Measurements from ENCODE around the gene ENOX2. TPM values are rescaled to one million over a fixed set of nuclear protein-coding genes. Genes with fewer than 3 reads are reported as not detected.
"Not testable (repeated sequence)": the region's sequence is repeated elsewhere in the genome, so short reads cannot be mapped to it uniquely, and the experiment has no call there.

Gene ENOX2
- total RNA-seq, 1 experiment from 2014 or later: 12.9 TPM

DNA sequence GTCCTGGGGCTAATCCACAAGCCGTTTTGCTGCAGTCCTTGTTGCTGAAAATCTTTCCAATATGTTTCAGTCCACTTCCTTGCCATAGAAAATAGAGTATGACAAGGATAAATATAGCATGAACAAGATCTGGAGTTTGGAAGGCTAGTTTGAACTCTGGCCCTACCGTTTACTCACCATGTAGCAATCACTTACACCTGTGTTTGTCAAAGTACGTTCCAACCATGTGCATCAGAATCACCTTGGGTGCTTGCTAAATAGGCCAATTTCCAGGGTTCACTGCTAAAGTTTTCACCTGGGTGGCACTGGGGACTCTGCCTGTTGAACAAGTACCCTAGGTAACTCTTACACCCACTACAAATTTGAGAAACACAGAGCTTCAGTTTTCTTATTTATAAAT, 188.9 kb downstream of the ENOX2 start (continued):
- TF ChIP-seq, protein P1, sequence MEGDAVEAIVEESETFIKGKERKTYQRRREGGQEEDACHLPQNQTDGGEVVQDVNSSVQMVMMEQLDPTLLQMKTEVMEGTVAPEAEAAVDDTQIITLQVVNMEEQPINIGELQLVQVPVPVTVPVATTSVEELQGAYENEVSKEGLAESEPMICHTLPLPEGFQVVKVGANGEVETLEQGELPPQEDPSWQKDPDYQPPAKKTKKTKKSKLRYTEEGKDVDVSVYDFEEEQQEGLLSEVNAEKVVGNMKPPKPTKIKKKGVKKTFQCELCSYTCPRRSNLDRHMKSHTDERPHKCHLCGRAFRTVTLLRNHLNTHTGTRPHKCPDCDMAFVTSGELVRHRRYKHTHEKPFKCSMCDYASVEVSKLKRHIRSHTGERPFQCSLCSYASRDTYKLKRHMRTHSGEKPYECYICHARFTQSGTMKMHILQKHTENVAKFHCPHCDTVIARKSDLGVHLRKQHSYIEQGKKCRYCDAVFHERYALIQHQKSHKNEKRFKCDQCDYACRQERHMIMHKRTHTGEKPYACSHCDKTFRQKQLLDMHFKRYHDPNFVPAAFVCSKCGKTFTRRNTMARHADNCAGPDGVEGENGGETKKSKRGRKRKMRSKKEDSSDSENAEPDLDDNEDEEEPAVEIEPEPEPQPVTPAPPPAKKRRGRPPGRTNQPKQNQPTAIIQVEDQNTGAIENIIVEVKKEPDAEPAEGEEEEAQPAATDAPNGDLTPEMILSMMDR (IDR thresholded peaks at IDR 0.05 in 2 of 3, conservative IDR thresholded peaks at IDR 0.05 in 1 of 3; ENCODE audit: borderline replicate concordance in 1 of 3, insufficient read depth in 1 of 3, low read depth in 2 of 3, low read length in 2 of 3): no peak
- TF ChIP-seq EGR1 (IDR thresholded peaks at IDR 0.05; ENCODE audit: low read depth): no peak
- TF ChIP-seq CEBPB (IDR thresholded peaks at IDR 0.05; ENCODE audit: low read depth): no peak
- TF ChIP-seq CBX3 (IDR thresholded peaks at IDR 0.05; ENCODE audit: low read depth): no peak
- no peak for TF ChIP-seq EZH2phosphoT487 (IDR thresholded peaks at IDR 0.05; ENCODE audit: borderline replicate concordance)
- TF ChIP-seq SIN3A (IDR thresholded peaks at IDR 0.05; ENCODE audit: low read depth): no peak
- no peak for TF ChIP-seq ZNF274 (IDR thresholded peaks at IDR 0.05; ENCODE audit: low read depth, low read length)
- no peak for TF ChIP-seq ZFX (IDR thresholded peaks at IDR 0.05)
- TF ChIP-seq JUND (IDR thresholded peaks at IDR 0.05): no peak
- no peak for TF ChIP-seq TCF7L2 (IDR thresholded peaks at IDR 0.05; ENCODE audit: borderline replicate concordance, extremely low read depth, insufficient read depth, insufficient read length)

DNA sequence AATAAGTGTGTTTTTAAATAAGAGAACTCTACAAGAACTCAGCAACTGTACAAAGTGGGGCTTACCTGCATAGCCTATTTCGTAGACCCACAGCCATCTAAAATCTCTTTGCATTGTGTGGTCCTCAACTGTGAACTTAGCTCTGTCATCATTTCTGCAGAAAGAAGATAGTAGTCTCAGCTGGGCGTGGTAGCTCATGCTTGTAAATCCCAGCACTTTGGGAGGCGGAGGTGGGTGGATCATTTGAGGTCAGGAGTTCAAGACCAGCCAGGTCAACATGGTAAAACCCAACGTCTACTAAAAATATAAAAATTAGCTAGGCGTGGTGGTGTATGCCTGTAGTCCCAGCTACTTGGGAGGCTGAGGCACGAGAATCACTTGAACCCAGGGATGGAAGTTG, 193.8 kb downstream of the ENOX2 start:
- intact Hi-C loops (cut with micrococcal nuclease); CTCF ChIA-PET; H3K27me3 ChIP-seq (ENCODE audit: insufficient read depth, low read length); H3K4me1 ChIP-seq (ENCODE audit: control insufficient read depth in 1 of 2, insufficient read depth in 2 of 2, low read length in 2 of 2); H3K4me2 ChIP-seq (ENCODE audit: low read length); POLR2A ChIA-PET; H3K36me3 ChIP-seq (ENCODE audit: control insufficient read depth in 1 of 2, insufficient read depth in 2 of 2, low read length in 2 of 2); H3K9me3 ChIP-seq (ENCODE audit: control insufficient read depth in 1 of 2, insufficient read depth in 1 of 2, low read depth in 1 of 2, low read length in 2 of 2); H2AFZ ChIP-seq (ENCODE audit: low read depth, low read length, poor library complexity, severe bottlenecking); ATAC-seq; H3K9me2 ChIP-seq (ENCODE audit: insufficient read depth); H3K27ac ChIP-seq (ENCODE audit: low read depth, low read length); H3K79me2 ChIP-seq (ENCODE audit: insufficient read depth, low read length); RAD21 ChIA-PET (ENCODE audit: low non-redundant PET in 1 of 2, low total read pairs in 2 of 2, uncharacterized antibody in 2 of 2, unreplicated experiment in 2 of 2); H3K9ac ChIP-seq (ENCODE audit: low read length); DNase-seq (ENCODE audit: low read depth, low spot score); H4K20me1 ChIP-seq (ENCODE audit: insufficient read depth); BruUV-seq (replicated peaks); H3K4me3 ChIP-seq (replicated peaks in 1 of 2; ENCODE audit: low read depth in 1 of 2, low read length in 2 of 2): not testable (repeated sequence)

Data from HCT116 (cell line).